HG03442 (cell line): ENCODE measurements around the gene CCDC85C.

Source experiments
- ATAC-seq: cut with Tn5 transposase; IDR thresholded peaks from one replicate; pipeline ENCODE4 v1.9.1; 2021; ENCODE audit warnings: mild to moderate bottlenecking, moderate library complexity; ENCODE audit not compliant: unreplicated experiment

CCDC85C gene

GRCh38 chr14:99542566-99542965, 61.4 kb downstream of the CCDC85C start:
- no peak for ATAC-seq

- no peak for ATAC-seq
Observed at GRCh38 chr14:99541677-99542470, 62.1 kb downstream of the CCDC85C start.

GRCh38 chr14:99541211-99541610, 62.8 kb downstream of the CCDC85C start:
- ATAC-seq, result no peak

GRCh38 chr14:99540196-99541032, 63.6 kb downstream of the CCDC85C start:
- ATAC-seq, result no peak

GRCh38 chr14:99539491-99539890, 64.5 kb downstream of the CCDC85C start:
- no peak for ATAC-seq

GRCh38 chr14:99538733-99539132, 65.3 kb downstream of the CCDC85C start:
- no peak for ATAC-seq

- ATAC-seq, result no peak
Observed at GRCh38 chr14:99538275-99538674, 65.7 kb downstream of the CCDC85C start.

GRCh38 chr14:99537399-99537798, 66.6 kb downstream of the CCDC85C start:
- ATAC-seq, result no peak

GRCh38 chr14:99535908-99536778, 67.9 kb downstream of the CCDC85C start:
- no peak for ATAC-seq

GRCh38 chr14:99535448-99535847, 68.6 kb downstream of the CCDC85C start:
- ATAC-seq, result no peak

- ATAC-seq, result no peak
Observed at GRCh38 chr14:99534863-99535262, 69.1 kb downstream of the CCDC85C start.

GRCh38 chr14:99534333-99534732, 69.7 kb downstream of the CCDC85C start:
- no peak for ATAC-seq

GRCh38 chr14:99532310-99532709, 71.7 kb downstream of the CCDC85C start:
- no peak for ATAC-seq

GRCh38 chr14:99531251-99532096, 72.5 kb downstream of the CCDC85C start:
- no peak for ATAC-seq

- ATAC-seq, result no peak
Observed at GRCh38 chr14:99530407-99531155, 73.4 kb downstream of the CCDC85C start.

GRCh38 chr14:99529899-99530298, 74.1 kb downstream of the CCDC85C start:
- ATAC-seq, result no peak

GRCh38 chr14:99527427-99528076, 76.5 kb downstream of the CCDC85C start:
- ATAC-seq, result no peak

GRCh38 chr14:99527026-99527425, 77.0 kb downstream of the CCDC85C start:
- ATAC-seq, result no peak

- no peak for ATAC-seq
Observed at GRCh38 chr14:99525699-99526080, 78.3 kb downstream of the CCDC85C start.
